ENCODE data around the gene LIPI.

- TF ChIP-seq, protein P1, sequence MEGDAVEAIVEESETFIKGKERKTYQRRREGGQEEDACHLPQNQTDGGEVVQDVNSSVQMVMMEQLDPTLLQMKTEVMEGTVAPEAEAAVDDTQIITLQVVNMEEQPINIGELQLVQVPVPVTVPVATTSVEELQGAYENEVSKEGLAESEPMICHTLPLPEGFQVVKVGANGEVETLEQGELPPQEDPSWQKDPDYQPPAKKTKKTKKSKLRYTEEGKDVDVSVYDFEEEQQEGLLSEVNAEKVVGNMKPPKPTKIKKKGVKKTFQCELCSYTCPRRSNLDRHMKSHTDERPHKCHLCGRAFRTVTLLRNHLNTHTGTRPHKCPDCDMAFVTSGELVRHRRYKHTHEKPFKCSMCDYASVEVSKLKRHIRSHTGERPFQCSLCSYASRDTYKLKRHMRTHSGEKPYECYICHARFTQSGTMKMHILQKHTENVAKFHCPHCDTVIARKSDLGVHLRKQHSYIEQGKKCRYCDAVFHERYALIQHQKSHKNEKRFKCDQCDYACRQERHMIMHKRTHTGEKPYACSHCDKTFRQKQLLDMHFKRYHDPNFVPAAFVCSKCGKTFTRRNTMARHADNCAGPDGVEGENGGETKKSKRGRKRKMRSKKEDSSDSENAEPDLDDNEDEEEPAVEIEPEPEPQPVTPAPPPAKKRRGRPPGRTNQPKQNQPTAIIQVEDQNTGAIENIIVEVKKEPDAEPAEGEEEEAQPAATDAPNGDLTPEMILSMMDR (IDR thresholded peaks at IDR 0.05) = no peak
- TF ChIP-seq POLR2A (IDR thresholded peaks at IDR 0.05) (no peak), POLR2AphosphoS5 (IDR thresholded peaks at IDR 0.05; ENCODE audit: insufficient read depth in 1 of 2, low read depth in 1 of 2) (no peak)
These were observed 114.6 kb downstream of the LIPI start for GRCh38 chr21:14096172-14096571.

Measured in vagina (tissue), 2 donors.